ENCODE measurements around the gene LRRC4C. TPM values are rescaled to one million over a fixed set of nuclear protein-coding genes. Genes with fewer than 3 reads are reported as not detected.

Gene LRRC4C
- total and polyA plus RNA-seq, 4 donors, result 0.33 to 5.3 (median 0.43) TPM

- Histone ChIP-seq H3K9ac (ENCODE audit: insufficient read depth in 1 of 2, low read length in 2 of 2) (no peak overlapping the region), H3K27me3 (ENCODE audit: control insufficient read depth in 3 of 3, insufficient read depth in 3 of 3, low read length in 2 of 3) (no peaks in the 10 kb centered on the region), H3K9me3 (ENCODE audit: control insufficient read depth in 4 of 4, insufficient read depth in 3 of 4, low read length in 3 of 4) (no peaks in the 10 kb centered on the region), H3K4me3 (no peak overlapping the region), H3K27ac (ENCODE audit: low read depth in 1 of 2, low read length in 1 of 2) (no peak overlapping the region), H3K4me1 (ENCODE audit: control insufficient read depth in 5 of 5, insufficient read depth in 5 of 5, low read length in 5 of 5) (no peaks in the 10 kb centered on the region), H3K36me3 (ENCODE audit: control insufficient read depth in 4 of 4, insufficient read depth in 4 of 4, low read length in 4 of 4) (no peaks in the 10 kb centered on the region)
- ATAC-seq (ENCODE audit: insufficient read depth, low FRiP score) (no peak), DNase-seq (no peak)
- no peak for TF ChIP-seq CTCF (IDR thresholded peaks at IDR 0.05; ENCODE audit: control extremely low read depth, extremely low read depth)
These were observed 80.4 kb downstream of the LRRC4C start for GRCh38 chr11:41379084-41379483.

GRCh38 chr11:41377709-41378394 is 81.6 kb downstream of the LRRC4C start:
- no peaks in the 10 kb centered on the region for H3K36me3 ChIP-seq (ENCODE audit: control insufficient read depth in 4 of 4, insufficient read depth in 4 of 4, low read length in 4 of 4)
- H3K9me3 ChIP-seq (ENCODE audit: control insufficient read depth in 4 of 4, insufficient read depth in 3 of 4, low read length in 3 of 4), result no peaks in the 10 kb centered on the region
- peak in 1 of 3 donors; percentile 8 for DNase-seq
- no peak overlapping the region for H3K4me3 ChIP-seq
- no peak overlapping the region for H3K9ac ChIP-seq (ENCODE audit: insufficient read depth in 1 of 2, low read length in 2 of 2)
- TF ChIP-seq CTCF (IDR thresholded peaks at IDR 0.05; ENCODE audit: control extremely low read depth, extremely low read depth), result no peak
- H3K27ac ChIP-seq (ENCODE audit: low read depth in 1 of 2, low read length in 1 of 2), result no peak overlapping the region
- no peaks in the 10 kb centered on the region for H3K27me3 ChIP-seq (ENCODE audit: control insufficient read depth in 3 of 3, insufficient read depth in 3 of 3, low read length in 2 of 3)
- no peaks in the 10 kb centered on the region for H3K4me1 ChIP-seq (ENCODE audit: control insufficient read depth in 5 of 5, insufficient read depth in 5 of 5, low read length in 5 of 5)
- 68 to 79% methylated on average over 7 of the region's 7 CpGs for WGBS, 2 donors
- ATAC-seq (ENCODE audit: insufficient read depth, low FRiP score), result no peak

- 54 to 63% methylated on average over 2 of the region's 2 CpGs for WGBS, 2 donors
- Histone ChIP-seq H3K36me3 (ENCODE audit: control insufficient read depth in 4 of 4, insufficient read depth in 4 of 4, low read length in 4 of 4) (no peaks in the 10 kb centered on the region), H3K9me3 (ENCODE audit: control insufficient read depth in 4 of 4, insufficient read depth in 3 of 4, low read length in 3 of 4) (peaks cover 0 to 3% (median 0%) of the 10 kb centered on the region in 4 donors), H3K27me3 (ENCODE audit: control insufficient read depth in 3 of 3, insufficient read depth in 3 of 3, low read length in 2 of 3) (no peaks in the 10 kb centered on the region), H3K4me3 (no peak overlapping the region), H3K9ac (ENCODE audit: insufficient read depth in 1 of 2, low read length in 2 of 2) (no peak overlapping the region), H3K27ac (ENCODE audit: low read depth in 1 of 2, low read length in 1 of 2) (no peak overlapping the region), H3K4me1 (ENCODE audit: control insufficient read depth in 5 of 5, insufficient read depth in 5 of 5, low read length in 5 of 5) (no peaks in the 10 kb centered on the region)
- DNase-seq, result no peak
- no peak for TF ChIP-seq CTCF (IDR thresholded peaks at IDR 0.05; ENCODE audit: control extremely low read depth, extremely low read depth)
- no peak for ATAC-seq (ENCODE audit: insufficient read depth, low FRiP score)
These were observed 107.6 kb downstream of the LRRC4C start for GRCh38 chr11:41351825-41352224.

- Histone ChIP-seq H3K36me3 (ENCODE audit: control insufficient read depth in 4 of 4, insufficient read depth in 4 of 4, low read length in 4 of 4) (no peaks in the 10 kb centered on the region), H3K4me3 (no peak overlapping the region), H3K4me1 (ENCODE audit: control insufficient read depth in 5 of 5, insufficient read depth in 5 of 5, low read length in 5 of 5) (no peaks in the 10 kb centered on the region), H3K9me3 (ENCODE audit: control insufficient read depth in 4 of 4, insufficient read depth in 3 of 4, low read length in 3 of 4) (peaks cover 0 to 3% (median 0%) of the 10 kb centered on the region in 4 donors), H3K27me3 (ENCODE audit: control insufficient read depth in 3 of 3, insufficient read depth in 3 of 3, low read length in 2 of 3) (no peaks in the 10 kb centered on the region), H3K9ac (ENCODE audit: insufficient read depth in 1 of 2, low read length in 2 of 2) (no peak overlapping the region), H3K27ac (ENCODE audit: low read depth in 1 of 2, low read length in 1 of 2) (no peak overlapping the region)
- 85 to 93% methylated on average over 2 of the region's 2 CpGs for WGBS, 2 donors
- DNase-seq (no peak), ATAC-seq (ENCODE audit: insufficient read depth, low FRiP score) (no peak)
- no peak for TF ChIP-seq CTCF (IDR thresholded peaks at IDR 0.05; ENCODE audit: control extremely low read depth, extremely low read depth)
These were observed 113.4 kb downstream of the LRRC4C start for GRCh38 chr11:41346042-41346441.

All from lung (tissue), 12 donors.